ENCODE data around the gene DNAH2.

DNA sequence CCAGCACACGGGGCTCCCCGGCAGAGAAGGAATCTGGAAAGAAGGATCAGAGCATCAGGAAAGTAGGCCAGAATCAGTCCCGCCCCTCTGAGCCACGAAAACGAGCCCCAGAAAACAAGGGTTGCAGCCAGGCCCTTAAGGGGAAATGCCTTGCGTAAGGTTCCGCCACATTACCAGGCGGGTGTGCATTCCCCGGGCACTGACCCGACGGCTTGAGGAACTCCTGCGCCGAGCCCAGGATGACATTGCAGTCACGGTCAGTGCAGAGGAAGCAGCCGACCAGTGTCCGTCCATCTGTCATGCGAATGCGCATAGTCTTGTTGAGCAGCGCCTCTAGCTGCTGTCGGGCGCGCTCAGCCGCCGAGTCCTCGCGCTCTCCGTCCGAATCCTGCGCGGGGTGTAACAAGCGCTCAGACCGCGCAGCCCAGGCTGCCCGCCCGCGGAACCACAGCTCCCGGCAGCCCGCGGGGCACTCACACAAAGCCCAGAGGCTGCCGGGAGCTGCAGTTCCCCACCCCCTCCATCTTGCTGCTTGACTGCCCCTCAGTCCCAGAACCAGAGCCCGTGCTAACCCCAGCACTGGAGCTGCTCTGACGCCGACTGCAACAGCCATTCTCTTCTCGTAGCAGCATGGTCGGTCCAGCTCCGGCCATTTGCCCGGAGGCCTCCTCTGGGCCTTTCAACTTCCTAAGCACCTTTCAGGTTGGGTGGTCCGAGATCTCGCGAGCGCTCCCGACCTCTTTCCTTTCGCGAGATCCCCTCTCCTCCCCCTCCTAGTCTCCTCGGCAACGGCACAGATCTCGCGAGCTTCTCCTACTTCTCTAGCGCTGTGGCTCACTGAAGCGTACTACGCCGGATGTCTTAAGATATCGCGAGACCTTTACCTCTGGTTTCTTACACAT, 139.5 kb downstream of the DNAH2 start, which contains the start of gene NAA38:
- TF ChIP-seq, protein P1, sequence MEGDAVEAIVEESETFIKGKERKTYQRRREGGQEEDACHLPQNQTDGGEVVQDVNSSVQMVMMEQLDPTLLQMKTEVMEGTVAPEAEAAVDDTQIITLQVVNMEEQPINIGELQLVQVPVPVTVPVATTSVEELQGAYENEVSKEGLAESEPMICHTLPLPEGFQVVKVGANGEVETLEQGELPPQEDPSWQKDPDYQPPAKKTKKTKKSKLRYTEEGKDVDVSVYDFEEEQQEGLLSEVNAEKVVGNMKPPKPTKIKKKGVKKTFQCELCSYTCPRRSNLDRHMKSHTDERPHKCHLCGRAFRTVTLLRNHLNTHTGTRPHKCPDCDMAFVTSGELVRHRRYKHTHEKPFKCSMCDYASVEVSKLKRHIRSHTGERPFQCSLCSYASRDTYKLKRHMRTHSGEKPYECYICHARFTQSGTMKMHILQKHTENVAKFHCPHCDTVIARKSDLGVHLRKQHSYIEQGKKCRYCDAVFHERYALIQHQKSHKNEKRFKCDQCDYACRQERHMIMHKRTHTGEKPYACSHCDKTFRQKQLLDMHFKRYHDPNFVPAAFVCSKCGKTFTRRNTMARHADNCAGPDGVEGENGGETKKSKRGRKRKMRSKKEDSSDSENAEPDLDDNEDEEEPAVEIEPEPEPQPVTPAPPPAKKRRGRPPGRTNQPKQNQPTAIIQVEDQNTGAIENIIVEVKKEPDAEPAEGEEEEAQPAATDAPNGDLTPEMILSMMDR (IDR thresholded peaks at IDR 0.05): peak; percentile 14 to 88 (median 68)
- TF ChIP-seq POLR2A (IDR thresholded peaks at IDR 0.05) (peak; percentile 39), POLR2AphosphoS5 (IDR thresholded peaks at IDR 0.05) (peak; percentile 70)

Measured in prostate gland (tissue), 2 donors.